Stimulated activated CD4-positive, alpha-beta T cell treated with anti-CD3 and anti-CD28 coated beads, TNF-alpha, amount 100 ng/mL, for 4 hours (primary cell): Measurements from ENCODE around the gene NEMP2.
"Not testable (repeated sequence)": the region's sequence is repeated elsewhere in the genome, so short reads cannot be mapped to it uniquely, and the experiment has no call there.

Experiments
- DNase-seq, 3 experiments: peaks; one replicate each; pipeline ENCODE4 v3.0.0-alpha.2; 2020; ENCODE audit warnings: low read depth in 3 of 3

NEMP2 gene

DNA sequence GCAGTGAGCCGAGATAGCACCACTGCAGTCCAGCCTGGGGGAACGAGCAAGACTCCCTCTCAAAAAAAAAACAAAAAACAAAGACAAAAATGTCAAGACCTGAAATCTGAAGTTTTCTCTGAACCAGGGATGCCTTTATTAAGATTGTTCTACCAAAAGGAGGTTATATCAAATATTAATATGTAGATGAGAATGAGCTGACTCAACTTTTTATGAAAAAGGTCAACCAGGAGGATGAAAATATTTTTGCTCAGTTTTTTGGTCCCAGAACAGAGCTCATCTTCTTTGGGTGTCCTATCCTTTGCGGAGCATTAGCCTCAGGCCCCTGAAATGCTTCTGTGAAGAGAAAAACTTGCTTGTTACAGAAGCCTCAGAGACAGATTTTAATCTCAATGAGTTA, 44.0 kb downstream of the NEMP2 start:
- no peak for DNase-seq

- no peak for DNase-seq
These were observed 45.0 kb downstream of the NEMP2 start for GRCh38 chr2:190489475-190489874.

DNA sequence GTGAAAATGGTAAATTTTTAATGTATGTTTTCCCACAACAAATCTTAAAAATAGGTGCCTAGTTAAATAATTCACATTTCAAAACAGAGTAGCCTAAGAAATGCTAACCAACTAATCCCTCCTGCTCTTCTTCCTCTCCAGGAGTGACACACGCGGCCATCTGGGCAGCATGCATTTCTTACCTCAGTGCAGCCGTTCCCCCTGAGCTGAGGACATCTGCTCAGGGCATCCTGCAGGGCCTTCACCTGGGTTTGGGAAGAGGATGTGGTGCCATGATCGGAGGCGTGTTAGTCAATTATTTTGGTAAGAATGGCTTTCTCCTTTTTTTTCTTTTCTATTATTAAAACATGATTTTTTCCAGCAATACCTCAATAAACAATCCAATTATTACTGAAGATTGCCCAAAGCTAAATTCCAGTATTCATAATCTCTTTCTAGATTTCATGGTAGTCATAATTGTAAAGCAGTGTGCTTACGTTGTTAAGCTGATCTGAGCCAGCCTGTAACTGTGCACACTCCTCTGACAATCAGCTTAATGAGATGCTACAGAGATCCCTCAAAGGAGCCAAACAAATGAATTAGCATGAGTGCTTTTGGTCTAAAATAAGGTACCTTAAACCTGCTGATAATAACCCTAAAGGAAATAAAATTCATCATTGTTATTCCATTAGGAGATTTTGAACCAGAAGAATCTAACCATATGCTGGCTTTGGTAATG, 45.8 kb downstream of the NEMP2 start:
- DNase-seq = no peak

DNA sequence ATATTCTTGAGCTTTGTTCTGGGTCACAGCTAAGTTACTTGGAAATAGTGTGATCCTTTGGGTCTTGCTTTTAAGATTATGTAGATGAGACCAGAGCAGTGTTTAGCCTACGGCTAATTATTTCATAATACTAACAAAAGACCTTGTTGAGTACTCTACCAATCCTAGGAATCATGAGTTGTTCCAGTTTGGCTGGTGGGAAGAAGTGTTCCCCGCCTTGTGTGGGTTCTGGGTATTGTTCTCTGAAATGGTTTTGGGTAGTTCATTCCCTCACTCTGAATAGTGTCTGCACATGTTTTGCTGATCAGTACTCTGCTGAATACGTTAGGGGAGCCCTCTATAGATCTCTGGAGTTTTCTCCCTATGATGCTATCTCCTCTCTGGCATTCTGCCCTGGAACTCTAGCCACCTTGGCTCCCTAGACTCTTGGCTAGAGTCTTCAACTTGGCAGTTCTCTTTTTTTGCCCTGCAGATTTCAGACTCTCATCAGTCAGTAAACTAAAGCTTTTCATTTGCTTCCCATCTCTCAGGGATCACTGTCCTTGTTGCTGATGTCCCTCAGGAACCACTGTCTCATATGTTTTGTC, 48.4 kb downstream of the NEMP2 start:
- no peak for DNase-seq

GRCh38 chr2:190482451-190482850, 52.1 kb downstream of the NEMP2 start:
- no peak for DNase-seq

DNA sequence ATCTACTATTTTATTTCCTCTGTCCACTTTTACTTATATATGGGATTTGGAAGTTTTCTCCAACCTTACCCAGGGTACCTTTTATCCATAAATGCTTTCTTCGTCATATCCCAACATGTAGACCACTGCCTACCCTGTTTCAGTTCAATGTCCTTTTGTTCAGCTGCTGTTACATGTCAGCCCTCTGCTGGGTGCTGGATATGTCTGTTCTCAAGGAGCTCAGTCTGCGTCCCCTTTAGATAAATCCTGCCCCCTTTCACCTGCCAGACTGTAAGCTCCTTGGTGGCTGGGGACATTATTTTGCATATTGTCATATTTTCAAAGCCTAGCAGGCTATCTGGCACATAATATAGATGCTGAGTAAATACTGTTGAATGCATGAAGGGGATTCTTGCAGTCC, 53.2 kb downstream of the NEMP2 start:
- no peak for DNase-seq

GRCh38 chr2:190478572-190479195, 55.8 kb downstream of the NEMP2 start:
- no peak for DNase-seq

DNA sequence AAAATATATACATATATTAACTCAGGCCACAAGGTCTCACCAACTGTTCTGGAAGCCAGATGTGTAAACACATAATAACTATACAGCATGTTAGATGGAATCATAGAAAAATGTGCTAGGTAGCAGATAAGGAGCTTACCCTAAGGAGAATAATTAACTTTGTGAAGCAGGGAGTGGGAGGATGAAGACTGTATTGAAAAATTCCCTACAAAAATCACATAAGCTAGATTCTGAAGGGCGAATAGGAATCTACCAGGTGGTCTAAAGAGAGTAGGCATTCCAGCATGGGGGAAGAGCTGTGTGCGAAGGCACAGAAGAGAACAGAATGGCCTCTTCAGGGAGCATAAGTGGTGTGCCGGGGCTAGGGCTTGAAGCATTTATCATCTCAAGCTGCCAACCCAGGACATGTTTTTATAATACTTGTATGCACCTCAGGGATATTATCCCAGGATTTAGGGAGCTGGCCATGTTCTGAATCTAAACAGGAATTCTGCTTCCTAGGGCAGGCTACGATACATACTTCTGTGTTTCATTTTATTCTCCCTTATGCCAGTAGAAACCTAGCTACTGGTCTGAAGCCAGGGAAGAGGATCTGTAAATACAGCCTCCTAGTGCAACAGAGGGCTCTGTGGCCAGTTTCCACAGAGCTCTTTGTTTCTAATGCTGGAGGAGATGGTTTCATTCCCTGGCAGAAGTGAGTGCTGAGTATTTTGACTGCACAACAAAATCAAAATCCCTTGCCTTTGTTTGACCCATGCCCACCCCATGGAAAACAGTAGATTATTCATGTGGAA, 56.7 kb downstream of the NEMP2 start:
- DNase-seq = no peak

GRCh38 chr2:190470256-190470826, 64.2 kb downstream of the NEMP2 start:
- no peak for DNase-seq

DNA sequence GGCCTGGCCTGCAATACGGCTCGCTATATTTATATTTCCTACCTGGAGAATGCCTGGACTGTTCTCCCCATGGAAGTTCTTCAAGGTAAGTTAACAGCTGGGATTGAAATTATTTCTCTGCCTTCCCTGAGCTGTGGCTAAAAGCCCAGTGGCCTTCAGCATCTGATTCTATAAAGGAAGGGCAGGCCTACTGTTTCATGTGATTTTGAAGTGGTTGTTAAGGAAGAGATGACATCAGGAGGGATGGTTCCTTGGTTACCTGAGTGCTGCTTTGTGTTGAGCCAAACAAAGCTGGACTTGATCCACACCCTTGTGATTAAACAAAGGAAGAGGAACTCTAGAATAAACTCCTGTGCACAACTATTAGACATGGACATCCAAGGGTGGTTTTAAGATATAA, 64.8 kb downstream of the NEMP2 start:
- no peak for DNase-seq

GRCh38 chr2:190468814-190469569, 65.5 kb downstream of the NEMP2 start:
- DNase-seq = no peak

DNA sequence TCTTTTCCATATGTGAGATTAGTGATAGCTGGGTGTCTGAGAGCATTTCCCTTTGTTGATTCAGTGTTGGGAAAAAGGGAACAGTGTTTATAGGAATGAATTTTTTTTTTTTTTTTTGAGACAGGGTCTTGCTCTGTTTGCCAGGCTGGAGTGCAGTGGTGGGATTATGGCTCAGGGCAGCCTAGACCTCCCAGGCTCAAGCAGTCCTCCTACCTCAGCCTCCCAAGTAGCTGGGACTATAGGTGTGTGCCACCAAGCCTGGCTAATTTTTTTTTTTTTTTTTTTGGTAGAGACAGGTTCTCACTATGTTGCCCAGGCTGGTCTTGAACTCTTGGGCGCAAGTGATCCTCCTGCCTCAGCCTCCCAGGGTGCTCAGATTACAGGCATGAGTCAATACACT, 66.2 kb downstream of the NEMP2 start:
- not testable (repeated sequence) for DNase-seq

DNA sequence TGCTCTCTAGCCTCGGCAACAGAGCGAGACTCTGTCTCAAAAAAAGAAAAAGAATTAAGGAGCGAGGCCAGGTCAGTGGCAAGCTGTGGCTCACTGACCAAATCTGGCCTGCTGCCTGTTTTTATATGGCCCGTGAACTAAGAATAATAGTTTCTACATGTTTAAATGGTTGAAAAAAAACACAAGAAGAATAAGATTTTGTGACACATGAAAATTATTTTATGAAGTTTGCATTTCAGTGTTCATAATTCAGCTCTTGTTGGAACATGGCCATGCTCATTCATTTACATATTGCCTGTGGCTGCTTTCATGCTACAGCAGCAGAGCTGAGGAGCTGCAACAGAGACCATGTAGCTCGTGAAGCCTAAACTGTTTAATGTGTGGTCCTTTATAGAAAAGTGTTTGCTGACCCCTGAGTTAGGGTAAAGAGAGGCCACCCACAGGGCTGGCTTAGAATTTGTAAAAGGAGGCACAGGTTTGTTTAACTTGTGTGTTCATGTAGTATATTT, 66.9 kb downstream of the NEMP2 start:
- DNase-seq = no peak

GRCh38 chr2:190466819-190467446, 67.6 kb downstream of the NEMP2 start:
- no peak for DNase-seq

GRCh38 chr2:190465060-190465459, 69.5 kb downstream of the NEMP2 start:
- DNase-seq = no peak

GRCh38 chr2:190462611-190463010, 71.9 kb downstream of the NEMP2 start:
- no peak for DNase-seq

DNA sequence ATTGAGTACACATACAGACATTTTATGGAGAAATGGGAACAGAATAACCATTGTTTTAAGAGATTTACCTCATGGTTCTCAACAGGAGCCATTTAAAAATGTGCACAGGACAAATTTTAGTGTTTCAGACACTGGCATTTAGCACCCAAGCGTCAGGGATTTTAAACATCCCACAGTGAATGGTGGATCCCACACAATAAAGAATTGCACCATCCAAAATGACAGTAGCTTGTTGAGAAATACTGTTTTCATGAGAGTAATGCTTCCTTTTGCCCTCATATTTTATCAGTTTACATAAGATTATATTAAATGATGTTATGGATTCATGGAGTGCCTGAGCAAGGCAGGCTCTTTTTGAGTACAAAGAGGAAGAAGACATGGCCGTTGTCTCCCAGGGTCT, 72.3 kb downstream of the NEMP2 start:
- DNase-seq = no peak

- DNase-seq = no peak
These were observed 74.0 kb downstream of the NEMP2 start for GRCh38 chr2:190460487-190460886.

DNA sequence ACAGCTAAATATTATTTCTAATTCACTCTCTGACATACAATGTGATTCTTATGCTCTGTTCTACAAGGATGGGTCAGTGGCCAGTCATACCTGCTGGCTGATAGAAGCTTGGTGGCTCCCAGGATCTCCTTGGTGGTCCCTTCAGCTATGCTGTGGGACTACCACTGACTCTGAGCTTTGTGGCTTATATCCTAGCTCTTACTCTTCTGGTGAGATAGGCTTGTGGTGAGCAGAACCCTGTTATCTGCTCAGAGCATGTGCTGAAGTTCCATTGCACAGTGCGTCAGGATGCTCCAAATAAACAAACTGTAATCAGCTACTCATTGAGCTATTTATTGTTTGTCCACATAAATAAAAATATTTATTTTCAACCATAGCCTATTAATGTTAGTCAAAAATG, 74.6 kb downstream of the NEMP2 start:
- DNase-seq = no peak

- no peak for DNase-seq
These were observed 76.0 kb downstream of the NEMP2 start for GRCh38 chr2:190458352-190459107.
